ENCODE results near the gene COQ8A.

DNA sequence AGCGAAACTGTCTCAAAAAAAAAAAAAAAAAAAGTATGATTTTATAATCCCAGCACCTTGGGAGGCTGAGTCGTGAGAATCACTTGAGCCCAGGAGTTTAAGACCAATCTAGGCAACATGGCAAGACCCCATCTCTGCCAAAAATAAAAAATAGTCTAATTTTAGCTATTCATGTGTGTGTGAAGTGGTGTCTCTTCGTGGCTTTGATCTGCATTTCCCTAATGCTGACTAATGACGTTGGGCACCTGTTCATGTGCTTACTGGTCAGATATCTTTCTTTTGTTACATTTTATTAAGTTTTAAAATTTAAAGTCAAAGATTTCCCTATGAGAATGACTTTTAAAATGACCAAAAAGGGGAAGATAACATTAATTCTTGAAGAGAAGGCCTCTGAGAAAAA, 38.7 kb upstream of the COQ8A start:
- TF ChIP-seq, protein P1, sequence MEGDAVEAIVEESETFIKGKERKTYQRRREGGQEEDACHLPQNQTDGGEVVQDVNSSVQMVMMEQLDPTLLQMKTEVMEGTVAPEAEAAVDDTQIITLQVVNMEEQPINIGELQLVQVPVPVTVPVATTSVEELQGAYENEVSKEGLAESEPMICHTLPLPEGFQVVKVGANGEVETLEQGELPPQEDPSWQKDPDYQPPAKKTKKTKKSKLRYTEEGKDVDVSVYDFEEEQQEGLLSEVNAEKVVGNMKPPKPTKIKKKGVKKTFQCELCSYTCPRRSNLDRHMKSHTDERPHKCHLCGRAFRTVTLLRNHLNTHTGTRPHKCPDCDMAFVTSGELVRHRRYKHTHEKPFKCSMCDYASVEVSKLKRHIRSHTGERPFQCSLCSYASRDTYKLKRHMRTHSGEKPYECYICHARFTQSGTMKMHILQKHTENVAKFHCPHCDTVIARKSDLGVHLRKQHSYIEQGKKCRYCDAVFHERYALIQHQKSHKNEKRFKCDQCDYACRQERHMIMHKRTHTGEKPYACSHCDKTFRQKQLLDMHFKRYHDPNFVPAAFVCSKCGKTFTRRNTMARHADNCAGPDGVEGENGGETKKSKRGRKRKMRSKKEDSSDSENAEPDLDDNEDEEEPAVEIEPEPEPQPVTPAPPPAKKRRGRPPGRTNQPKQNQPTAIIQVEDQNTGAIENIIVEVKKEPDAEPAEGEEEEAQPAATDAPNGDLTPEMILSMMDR (IDR thresholded peaks at IDR 0.05) = no peak
- TF ChIP-seq POLR2AphosphoS5 (IDR thresholded peaks at IDR 0.05) = no peak

Measured in esophagus muscularis mucosa (tissue), 3 donors.